ENCODE measurements around the gene KCNT2.

Gene KCNT2

GRCh38 chr1:196584696-196585095, 23.5 kb downstream of the KCNT2 start:
- Histone ChIP-seq H3K4me1 (ENCODE audit: control insufficient read depth, insufficient read depth, low read length) (peaks cover 4% of the 10 kb centered on the region), H3K9me3 (ENCODE audit: control insufficient read depth, insufficient read depth, low read length) (no peaks in the 10 kb centered on the region), H3K4me3 (ENCODE audit: low read depth, low read length) (no peak overlapping the region), H3K36me3 (ENCODE audit: control insufficient read depth, insufficient read depth, low read length) (no peaks in the 10 kb centered on the region), H3K9ac (ENCODE audit: low read depth, low read length) (no peak overlapping the region), H3K27me3 (ENCODE audit: control insufficient read depth, insufficient read depth, low read length) (no peaks in the 10 kb centered on the region)

DNA sequence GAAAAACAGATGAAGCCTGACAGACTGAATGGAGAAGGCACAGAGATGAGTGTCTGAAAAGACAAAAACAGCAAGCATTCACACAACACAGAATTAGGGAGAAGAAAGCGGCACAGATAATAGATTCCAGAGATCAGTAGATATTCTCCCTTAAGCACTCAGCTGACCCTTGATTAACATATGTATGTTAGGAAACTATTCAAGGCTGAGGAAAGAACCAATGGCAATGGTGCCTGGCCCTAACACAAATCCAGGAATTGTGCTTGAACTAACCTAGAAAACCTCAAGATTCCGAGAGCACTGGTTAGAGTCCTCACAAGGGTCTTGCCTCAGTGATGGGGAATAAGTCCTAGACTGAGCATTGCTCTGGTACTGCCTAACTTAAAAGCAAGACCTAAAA, 30.9 kb downstream of the KCNT2 start:
- H3K4me3 ChIP-seq (ENCODE audit: low read depth, low read length) = no peak overlapping the region
- H3K27me3 ChIP-seq (ENCODE audit: control insufficient read depth, insufficient read depth, low read length) = no peaks in the 10 kb centered on the region
- H3K9me3 ChIP-seq (ENCODE audit: control insufficient read depth, insufficient read depth, low read length) = no peaks in the 10 kb centered on the region
- H3K9ac ChIP-seq (ENCODE audit: low read depth, low read length) = no peak overlapping the region
- no peaks in the 10 kb centered on the region for H3K36me3 ChIP-seq (ENCODE audit: control insufficient read depth, insufficient read depth, low read length)
- H3K4me1 ChIP-seq (ENCODE audit: control insufficient read depth, insufficient read depth, low read length) = peaks cover 18% of the 10 kb centered on the region

GRCh38 chr1:196573226-196573625, 35.0 kb downstream of the KCNT2 start:
- H3K36me3 ChIP-seq (ENCODE audit: control insufficient read depth, insufficient read depth, low read length) = no peaks in the 10 kb centered on the region
- H3K9ac ChIP-seq (ENCODE audit: low read depth, low read length) = no peak overlapping the region
- H3K27me3 ChIP-seq (ENCODE audit: control insufficient read depth, insufficient read depth, low read length) = no peaks in the 10 kb centered on the region
- H3K4me1 ChIP-seq (ENCODE audit: control insufficient read depth, insufficient read depth, low read length) = peaks cover 16% of the 10 kb centered on the region
- no peak overlapping the region for H3K4me3 ChIP-seq (ENCODE audit: low read depth, low read length)
- H3K9me3 ChIP-seq (ENCODE audit: control insufficient read depth, insufficient read depth, low read length) = no peaks in the 10 kb centered on the region

GRCh38 chr1:196567238-196567637, 41.0 kb downstream of the KCNT2 start:
- Histone ChIP-seq H3K36me3 (ENCODE audit: control insufficient read depth, insufficient read depth, low read length) (no peaks in the 10 kb centered on the region), H3K4me3 (ENCODE audit: low read depth, low read length) (no peak overlapping the region), H3K27me3 (ENCODE audit: control insufficient read depth, insufficient read depth, low read length) (no peaks in the 10 kb centered on the region), H3K9ac (ENCODE audit: low read depth, low read length) (no peak overlapping the region), H3K9me3 (ENCODE audit: control insufficient read depth, insufficient read depth, low read length) (peaks cover 4% of the 10 kb centered on the region), H3K4me1 (ENCODE audit: control insufficient read depth, insufficient read depth, low read length) (peaks cover 4% of the 10 kb centered on the region)

GRCh38 chr1:196563768-196564167, 44.5 kb downstream of the KCNT2 start:
- peaks cover 21% of the 10 kb centered on the region for H3K4me1 ChIP-seq (ENCODE audit: control insufficient read depth, insufficient read depth, low read length)
- peaks cover 4% of the 10 kb centered on the region for H3K9me3 ChIP-seq (ENCODE audit: control insufficient read depth, insufficient read depth, low read length)
- H3K4me3 ChIP-seq (ENCODE audit: low read depth, low read length) = no peak overlapping the region
- H3K9ac ChIP-seq (ENCODE audit: low read depth, low read length) = no peak overlapping the region
- no peaks in the 10 kb centered on the region for H3K36me3 ChIP-seq (ENCODE audit: control insufficient read depth, insufficient read depth, low read length)
- H3K27me3 ChIP-seq (ENCODE audit: control insufficient read depth, insufficient read depth, low read length) = no peaks in the 10 kb centered on the region

- no peak overlapping the region for H3K9ac ChIP-seq (ENCODE audit: low read depth, low read length)
- no peaks in the 10 kb centered on the region for H3K27me3 ChIP-seq (ENCODE audit: control insufficient read depth, insufficient read depth, low read length)
- peaks cover 25% of the 10 kb centered on the region for H3K4me1 ChIP-seq (ENCODE audit: control insufficient read depth, insufficient read depth, low read length)
- H3K36me3 ChIP-seq (ENCODE audit: control insufficient read depth, insufficient read depth, low read length) = no peaks in the 10 kb centered on the region
- H3K9me3 ChIP-seq (ENCODE audit: control insufficient read depth, insufficient read depth, low read length) = peaks cover 4% of the 10 kb centered on the region
- H3K4me3 ChIP-seq (ENCODE audit: low read depth, low read length) = no peak overlapping the region
Measured at GRCh38 chr1:196559314-196559713, 48.9 kb downstream of the KCNT2 start.

- Histone ChIP-seq H3K9me3 (ENCODE audit: control insufficient read depth, insufficient read depth, low read length) (no peaks in the 10 kb centered on the region), H3K36me3 (ENCODE audit: control insufficient read depth, insufficient read depth, low read length) (no peaks in the 10 kb centered on the region), H3K27me3 (ENCODE audit: control insufficient read depth, insufficient read depth, low read length) (no peaks in the 10 kb centered on the region), H3K4me3 (ENCODE audit: low read depth, low read length) (no peak overlapping the region), H3K9ac (ENCODE audit: low read depth, low read length) (no peak overlapping the region), H3K4me1 (ENCODE audit: control insufficient read depth, insufficient read depth, low read length) (peaks cover 25% of the 10 kb centered on the region)
Measured at GRCh38 chr1:196558411-196558810, 49.8 kb downstream of the KCNT2 start.

- no peak overlapping the region for H3K4me3 ChIP-seq (ENCODE audit: low read depth, low read length)
- no peak overlapping the region for H3K9ac ChIP-seq (ENCODE audit: low read depth, low read length)
- no peaks in the 10 kb centered on the region for H3K36me3 ChIP-seq (ENCODE audit: control insufficient read depth, insufficient read depth, low read length)
- peaks cover 25% of the 10 kb centered on the region for H3K4me1 ChIP-seq (ENCODE audit: control insufficient read depth, insufficient read depth, low read length)
- H3K27me3 ChIP-seq (ENCODE audit: control insufficient read depth, insufficient read depth, low read length) = no peaks in the 10 kb centered on the region
- no peaks in the 10 kb centered on the region for H3K9me3 ChIP-seq (ENCODE audit: control insufficient read depth, insufficient read depth, low read length)
Measured at GRCh38 chr1:196557797-196558196, 50.4 kb downstream of the KCNT2 start.

DNA sequence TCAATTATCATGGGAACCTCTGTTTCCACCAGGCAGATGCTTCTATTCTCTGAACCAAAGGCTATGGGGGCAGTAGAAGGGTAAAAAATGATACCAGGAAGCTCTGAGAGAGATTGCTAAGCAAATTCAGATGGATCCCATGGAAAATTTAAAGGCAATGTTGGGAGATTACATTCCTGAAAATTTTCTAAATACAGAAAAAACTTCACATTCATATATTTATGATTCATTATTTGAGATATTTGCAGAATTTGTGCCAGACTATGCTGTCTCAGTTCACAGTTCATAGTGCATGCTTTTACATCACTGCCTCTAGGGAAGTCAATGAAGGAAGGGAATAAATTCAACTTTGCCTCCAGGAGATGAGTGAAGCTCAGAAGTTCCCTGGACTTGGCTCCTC, 57.5 kb downstream of the KCNT2 start:
- no peaks in the 10 kb centered on the region for H3K27me3 ChIP-seq (ENCODE audit: control insufficient read depth, insufficient read depth, low read length)
- H3K4me1 ChIP-seq (ENCODE audit: control insufficient read depth, insufficient read depth, low read length) = no peaks in the 10 kb centered on the region
- no peaks in the 10 kb centered on the region for H3K9me3 ChIP-seq (ENCODE audit: control insufficient read depth, insufficient read depth, low read length)
- H3K36me3 ChIP-seq (ENCODE audit: control insufficient read depth, insufficient read depth, low read length) = no peaks in the 10 kb centered on the region
- no peak overlapping the region for H3K4me3 ChIP-seq (ENCODE audit: low read depth, low read length)
- H3K9ac ChIP-seq (ENCODE audit: low read depth, low read length) = no peak overlapping the region

DNA sequence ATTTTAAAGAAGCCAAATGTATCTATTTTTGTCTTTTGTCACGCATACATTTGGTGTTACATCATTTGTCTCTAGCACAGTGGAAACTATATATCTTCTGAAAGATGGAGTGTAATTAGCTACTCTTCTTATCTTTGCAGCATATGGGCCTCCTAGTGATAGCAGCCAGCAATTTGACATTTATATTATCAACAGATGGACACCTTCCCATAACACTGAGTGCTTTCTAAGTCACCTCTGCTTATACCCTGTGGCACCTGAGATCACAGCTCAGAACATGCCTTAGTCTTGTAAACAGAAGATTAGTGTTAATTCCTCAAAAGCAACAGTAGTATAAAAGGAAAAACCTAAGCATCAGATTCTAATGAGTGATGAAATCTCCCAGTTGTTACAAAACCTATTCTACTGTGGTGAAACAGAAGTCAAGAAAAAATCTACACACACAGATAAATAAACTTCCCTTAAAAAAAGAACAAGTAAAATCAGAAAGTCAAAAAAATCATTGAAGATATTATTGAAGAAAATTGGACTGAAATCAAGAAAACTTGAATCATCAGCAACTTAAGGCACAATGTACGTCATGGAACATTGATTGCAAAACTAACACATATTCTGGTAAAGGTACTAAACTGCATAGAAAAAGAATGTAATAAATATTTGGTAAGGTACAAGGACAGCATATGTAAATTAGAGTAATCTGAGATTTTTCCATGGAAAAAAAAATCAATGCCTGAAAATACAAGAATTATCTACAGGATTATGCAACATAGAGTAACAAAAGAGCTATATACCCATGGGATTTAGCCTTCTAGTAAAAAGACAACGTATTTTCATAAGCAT, 61.7 kb downstream of the KCNT2 start:
- Histone ChIP-seq H3K4me1 (ENCODE audit: control insufficient read depth, insufficient read depth, low read length) (no peaks in the 10 kb centered on the region), H3K27me3 (ENCODE audit: control insufficient read depth, insufficient read depth, low read length) (no peaks in the 10 kb centered on the region), H3K9ac (ENCODE audit: low read depth, low read length) (no peak overlapping the region), H3K4me3 (ENCODE audit: low read depth, low read length) (no peak overlapping the region), H3K9me3 (ENCODE audit: control insufficient read depth, insufficient read depth, low read length) (no peaks in the 10 kb centered on the region), H3K36me3 (ENCODE audit: control insufficient read depth, insufficient read depth, low read length) (no peaks in the 10 kb centered on the region)

DNA sequence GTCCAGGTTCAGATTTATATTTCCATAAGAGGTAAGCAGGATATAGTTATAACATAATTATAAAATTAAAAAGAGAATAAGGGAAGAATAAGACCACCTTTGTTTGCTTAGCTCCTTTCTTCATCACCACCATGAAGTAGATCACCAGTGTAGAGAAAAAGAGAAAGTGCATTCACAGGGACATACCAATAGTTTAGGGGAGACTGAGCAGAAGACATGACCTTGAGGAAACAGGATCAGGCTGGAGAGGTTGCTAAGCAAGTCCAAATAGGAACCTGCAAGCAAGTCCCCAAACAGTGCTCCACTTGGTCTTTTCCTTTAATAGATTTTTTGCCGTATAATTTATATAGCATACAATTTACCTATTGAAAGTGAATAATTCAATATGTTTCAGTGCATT, 63.0 kb downstream of the KCNT2 start:
- no peak overlapping the region for H3K9ac ChIP-seq (ENCODE audit: low read depth, low read length)
- H3K4me3 ChIP-seq (ENCODE audit: low read depth, low read length) = no peak overlapping the region
- no peaks in the 10 kb centered on the region for H3K36me3 ChIP-seq (ENCODE audit: control insufficient read depth, insufficient read depth, low read length)
- H3K9me3 ChIP-seq (ENCODE audit: control insufficient read depth, insufficient read depth, low read length) = peaks cover 3% of the 10 kb centered on the region
- no peaks in the 10 kb centered on the region for H3K27me3 ChIP-seq (ENCODE audit: control insufficient read depth, insufficient read depth, low read length)
- H3K4me1 ChIP-seq (ENCODE audit: control insufficient read depth, insufficient read depth, low read length) = no peaks in the 10 kb centered on the region

- Histone ChIP-seq H3K9ac (ENCODE audit: low read depth, low read length) (no peak overlapping the region), H3K27me3 (ENCODE audit: control insufficient read depth, insufficient read depth, low read length) (no peaks in the 10 kb centered on the region), H3K36me3 (ENCODE audit: control insufficient read depth, insufficient read depth, low read length) (no peaks in the 10 kb centered on the region), H3K4me1 (ENCODE audit: control insufficient read depth, insufficient read depth, low read length) (no peaks in the 10 kb centered on the region), H3K4me3 (ENCODE audit: low read depth, low read length) (no peak overlapping the region), H3K9me3 (ENCODE audit: control insufficient read depth, insufficient read depth, low read length) (peaks cover 3% of the 10 kb centered on the region)
Measured at GRCh38 chr1:196544617-196545016, 63.6 kb downstream of the KCNT2 start.

Data from iPS-15b (cell line).